ENCODE data around the gene MCIDAS.
A peak's percentile ranks its signal among the peaks of the same experiment; 100 is the strongest.

The MCIDAS gene

GRCh38 chr5:55222092-55222984 is 4.8 kb downstream of the MCIDAS start:
- no peak for DNase-seq

- DNase-seq: no peak
Observed at GRCh38 chr5:55220433-55221185, 6.5 kb downstream of the MCIDAS start.

- DNase-seq: no peak
Observed at GRCh38 chr5:55219770-55220169, 7.3 kb downstream of the MCIDAS start.

GRCh38 chr5:55218967-55219366 is 8.1 kb downstream of the MCIDAS start:
- no peak for DNase-seq

- DNase-seq: no peak
Observed at GRCh38 chr5:55211184-55211874, 15.8 kb downstream of the MCIDAS start.

- DNase-seq: no peak
Observed at GRCh38 chr5:55205001-55205400, 22.1 kb downstream of the MCIDAS start.

GRCh38 chr5:55191165-55191564 is 36.0 kb downstream of the MCIDAS start:
- DNase-seq: no peak

- DNase-seq: no peak
Observed at GRCh38 chr5:55188656-55189540, 38.2 kb downstream of the MCIDAS start.

- peak; percentile 20 for DNase-seq
Observed at GRCh38 chr5:55187370-55187769, 39.7 kb downstream of the MCIDAS start.

GRCh38 chr5:55180016-55180415 is 47.1 kb downstream of the MCIDAS start:
- DNase-seq: no peak

- DNase-seq: no peak
Observed at GRCh38 chr5:55177078-55177477, 50.0 kb downstream of the MCIDAS start.

GRCh38 chr5:55176176-55176818 is 50.8 kb downstream of the MCIDAS start:
- DNase-seq: peak; percentile 65

GRCh38 chr5:55175781-55176175 is 51.3 kb downstream of the MCIDAS start:
- DNase-seq: no peak

- peak; percentile 79 for DNase-seq
Observed at GRCh38 chr5:55173687-55174230, 53.4 kb downstream of the MCIDAS start.

GRCh38 chr5:55172937-55173686 is 54.0 kb downstream of the MCIDAS start, which contains the start of gene CDC20B:
TSS of gene CDC20B (minus strand) at chr5:55173177. CDS start at chr5:55173000, 177 bp downstream.
- DNase-seq: peak; percentile 64

- peak; percentile 60 for DNase-seq
Observed at GRCh38 chr5:55172051-55172899, 54.8 kb downstream of the MCIDAS start.

GRCh38 chr5:55171471-55171870 is 55.6 kb downstream of the MCIDAS start:
- no peak for DNase-seq
